HCT116 (cell line): ENCODE results near the gene APC2. TPM values are rescaled to one million over a fixed set of nuclear protein-coding genes. Genes with fewer than 3 reads are reported as not detected.

ENCODE experiments used
- ATAC-seq: fragments of 200-7000 bp; cut with Tn5 transposase; 2 replicates; pipeline ENCODE4 v1.9.1; 2020; ENCODE audit warnings: mild to moderate bottlenecking, moderate library complexity
- BruUV-seq: library from RNA; stranded (reverse); fragments of 400-500 nt; replicated peaks from 2 replicates; lab custom pipeline; 2021; lab: Mats Ljungman, UMichigan
- CTCF ChIA-PET: fragments of 300-600 bp; sonication (Branson Sonifier 250); formaldehyde crosslinking; loops from one replicate; lab custom pipeline; 2021; ENCODE audit warnings: antibody characterized with exemption; lab: Charles Lee
- POLR2A ChIA-PET: fragments of 300-600, 350-600 bp; sonication (Branson Sonifier 250); formaldehyde crosslinking; loops from one replicate; lab custom pipeline; 2021; ENCODE audit warnings: antibody characterized with exemption; lab: Charles Lee
- RAD21 ChIA-PET, 2 experiments: fragments of 300-600 bp; sonication (Branson Sonifier 250); formaldehyde crosslinking; loops; one replicate each; lab custom pipeline; 2023; ENCODE audit warnings: low total read pairs in 2 of 2; ENCODE audit not compliant: uncharacterized antibody in 2 of 2, unreplicated experiment in 2 of 2, low non-redundant PET in 1 of 2; lab: Charles Lee
- DNase-seq: peaks from one replicate; pipeline ENCODE4 v3.0.0-alpha.2; 2010; ENCODE audit warnings: low read depth, low spot score
- H2AFZ ChIP-seq: fragments of 200-600 bp; shearing (Covaris generic), sonication (generic); 2 replicates; pipeline ENCODE4 v1.6.1; 2017; ENCODE audit warnings: low read depth, mixed run types, mixed read lengths, antibody characterized with exemption, low read length; ENCODE audit not compliant: poor library complexity, severe bottlenecking
- H3K27ac ChIP-seq: 2 replicates; pipeline ENCODE4 v1.5.1; 2012; ENCODE audit warnings: low read depth, low read length
- H3K27me3 ChIP-seq: fragments of 200-600 bp; sonication (generic); 2 replicates; pipeline ENCODE4 v1.6.1; 2016; ENCODE audit warnings: mixed run types, low read length, mixed read lengths; ENCODE audit not compliant: insufficient read depth
- H3K36me3 ChIP-seq, 2 experiments: fragments of 200-500 bp in 1 of 2; fragments of 200-600 bp in 1 of 2; sonication (Bioruptor generic) in 1 of 2; sonication (generic) in 1 of 2; 2 replicates each; pipeline versions ENCODE4 v1.5.1 to v1.6.1; 2014 to 2016; ENCODE audit warnings: low read length in 2 of 2, inconsistent platforms in 1 of 2, mixed read lengths in 1 of 2, mixed run types in 1 of 2; ENCODE audit not compliant: insufficient read depth in 2 of 2, control insufficient read depth in 1 of 2
- H3K4me1 ChIP-seq, 2 experiments: fragments of 200-600 bp in 1 of 2; sonication (generic) in 1 of 2; 2 replicates each; pipeline versions ENCODE4 v1.5.1 to v1.6.1; 2012 to 2017; ENCODE audit warnings: low read length in 2 of 2, inconsistent platforms in 1 of 2, mild to moderate bottlenecking in 1 of 2, mixed read lengths in 1 of 2, mixed run types in 1 of 2, moderate library complexity in 1 of 2; ENCODE audit not compliant: insufficient read depth in 2 of 2, control insufficient read depth in 1 of 2
- H3K4me2 ChIP-seq: fragments of 200-600 bp; sonication (generic); 2 replicates; pipeline ENCODE4 v1.6.1; 2017; ENCODE audit warnings: mixed run types, low read length, mixed read lengths
- H3K4me3 ChIP-seq, 2 experiments: fragments of 200-600 bp in 1 of 2; sonication (generic) in 1 of 2; replicated peaks in 1 of 2; 2 replicates each; pipeline ENCODE4 v1.5.1; 2011 to 2016; ENCODE audit warnings: low read length in 2 of 2, control low read depth in 1 of 2, low read depth in 1 of 2, mild to moderate bottlenecking in 1 of 2, mixed read lengths in 1 of 2, mixed run types in 1 of 2
- H3K79me2 ChIP-seq: fragments of 200-600 bp; sonication (generic); 2 replicates; pipeline ENCODE4 v1.6.1; 2017; ENCODE audit warnings: mild to moderate bottlenecking, mixed run types, low read length, moderate library complexity, mixed read lengths; ENCODE audit not compliant: insufficient read depth
- H3K9ac ChIP-seq: fragments of 200-600 bp; sonication (generic); 2 replicates; pipeline ENCODE4 v1.6.1; 2016; ENCODE audit warnings: low read length, mixed read lengths
- H3K9me2 ChIP-seq: fragments of 200-600 bp; sonication (generic), shearing (Covaris generic); 2 replicates; pipeline ENCODE4 v1.6.1; 2017; ENCODE audit warnings: mixed run types, mild to moderate bottlenecking, moderate library complexity; ENCODE audit not compliant: insufficient read depth
- H3K9me3 ChIP-seq, 2 experiments: fragments of 200-500 bp in 1 of 2; fragments of 200-600 bp in 1 of 2; sonication (Bioruptor generic) in 1 of 2; sonication (generic) in 1 of 2; 2 replicates each; pipeline ENCODE4 v1.6.1; 2014 to 2017; ENCODE audit warnings: low read length in 2 of 2, mixed read lengths in 2 of 2, inconsistent platforms in 1 of 2, low read depth in 1 of 2, mild to moderate bottlenecking in 1 of 2, mixed run types in 1 of 2, moderate library complexity in 1 of 2; ENCODE audit not compliant: control insufficient read depth in 1 of 2, insufficient read depth in 1 of 2
- H4K20me1 ChIP-seq: fragments of 200-600 bp; sonication (generic), shearing (Covaris generic); 2 replicates; pipeline ENCODE4 v1.6.1; 2017; ENCODE audit warnings: mixed run types, mild to moderate bottlenecking, moderate library complexity; ENCODE audit not compliant: insufficient read depth
- EZH2 ChIP-seq: fragments of 200-600 bp; sonication (generic); IDR thresholded peaks from 2 replicates; pipeline ENCODE4 v1.6.1; 2017; ENCODE audit warnings: antibody characterized with exemption, mixed run types
- POLR2AphosphoS5 ChIP-seq: IDR thresholded peaks from 2 replicates; pipeline ENCODE4 v1.6.1; 2011; ENCODE audit warnings: mild to moderate bottlenecking, low read depth, low read length, moderate library complexity
- RAD21 ChIP-seq: IDR thresholded peaks from 2 replicates; pipeline ENCODE4 v1.6.1; 2012; ENCODE audit warnings: low read depth, mild to moderate bottlenecking
- SRF ChIP-seq: IDR thresholded peaks from 2 replicates; pipeline ENCODE4 v1.6.1; 2012; ENCODE audit warnings: low read depth
- TCF7L2 ChIP-seq: IDR thresholded peaks from 2 replicates; pipeline ENCODE4 v1.7.0; 2011; ENCODE audit warnings: borderline replicate concordance, inconsistent platforms; ENCODE audit not compliant: insufficient read depth, insufficient read length; ENCODE audit errors: extremely low read depth
- YY1 ChIP-seq: IDR thresholded peaks from 2 replicates; pipeline ENCODE4 v1.6.1; 2011; ENCODE audit warnings: low read length, low read depth, moderate library complexity, mild to moderate bottlenecking; ENCODE audit not compliant: insufficient replicate concordance; ENCODE audit errors: extremely low read depth
- intact Hi-C: fragments of 100-400 bp; cut with micrococcal nuclease; formaldehyde crosslinking; loops from 2 replicates; pipeline ENCODE4 v1.10.0; 2022
- total RNA-seq: library from RNA; stranded (reverse); gene quantifications from one replicate; pipeline ENCODE4 v1.2.1, GENCODE V29; 2021; ENCODE audit not compliant: unreplicated experiment

The APC2 gene
- total RNA-seq, 1 experiment from 2014 or later, result 1.6 TPM

GRCh38 chr19:1434577-1435060 lies 15.3 kb upstream of the APC2 start:
- Histone ChIP-seq H3K27ac (no peak overlapping the region), H3K4me2 (no peak overlapping the region), H3K9me3 (no peaks in the 10 kb centered on the region), H3K9me2 (no peaks in the 10 kb centered on the region), H3K4me3 (no peak overlapping the region), H3K27me3 (no peaks in the 10 kb centered on the region), H2AFZ (no peak overlapping the region), H4K20me1 (peaks cover 3% of the 10 kb centered on the region; the same call in 1 of the 2 replicates), H3K79me2 (peaks cover 34% of the 10 kb centered on the region), H3K36me3 (peaks cover 22 to 38% of the 10 kb centered on the region in 2 experiments), H3K4me1 (peaks cover 11 to 23% of the 10 kb centered on the region in 2 experiments; a peak in 3 of 4 replicates), H3K9ac (no peak overlapping the region)
- DNase-seq, result no peak
- ChIA-PET CTCF (no interaction called here), RAD21 (no interaction called here), POLR2A (no interaction called here)
- TF ChIP-seq TCF7L2 (no peak), RAD21 (no peak), POLR2AphosphoS5 (no peak)
- intact Hi-C loops, result no loop called here
- no peak for ATAC-seq
- no TSS peak for BruUV-seq

- H3K36me3 ChIP-seq, result peaks cover 22 to 44% of the 10 kb centered on the region in 2 experiments
- POLR2A ChIA-PET, result no interaction called here
- CTCF ChIA-PET, result no interaction called here
Measured at GRCh38 chr19:1435378-1435989, 14.4 kb upstream of the APC2 start.

More at GRCh38 chr19:1435378-1435989, 14.4 kb upstream of the APC2 start:
- peaks cover 14 to 32% of the 10 kb centered on the region in 2 experiments; a peak in 3 of 4 replicates for H3K4me1 ChIP-seq
- intact Hi-C loops, result no loop called here
- H3K79me2 ChIP-seq, result peaks cover 37% of the 10 kb centered on the region
- no peak for ATAC-seq
- H3K27me3 ChIP-seq, result no peaks in the 10 kb centered on the region
- H2AFZ ChIP-seq, result no peak overlapping the region
- H3K9ac ChIP-seq, result no peak overlapping the region
- BruUV-seq, result no TSS peak
- no peak overlapping the region for H3K4me2 ChIP-seq
- TF ChIP-seq SRF (no peak), YY1 (no peak), EZH2 (no peak)
- TF ChIP-seq, all 23 proteins: peak for 0
- Histone ChIP-seq H3K9me2 (no peaks in the 10 kb centered on the region), H3K9me3 (no peaks in the 10 kb centered on the region), H3K4me3 (no peak overlapping the region), H3K27ac (no peak overlapping the region), H4K20me1 (peaks cover 3% of the 10 kb centered on the region; the same call in 1 of the 2 replicates)
- RAD21 ChIA-PET, result no interaction called here
- no peak for DNase-seq
